Stimulated activated CD4-positive, alpha-beta T cell treated with anti-CD3 and anti-CD28 coated beads, TNF-alpha, amount 100 ng/mL, for 48 hours (primary cell): ENCODE results near the gene RRP1.
A peak's percentile ranks its signal among the peaks of the same experiment; 100 is the strongest.

Experiments
- DNase-seq, 3 donors: peaks; one replicate each; pipeline ENCODE4 v3.0.0-alpha.2; 2020; ENCODE audit warnings: low read depth in 3 of 3

RRP1 gene

DNA sequence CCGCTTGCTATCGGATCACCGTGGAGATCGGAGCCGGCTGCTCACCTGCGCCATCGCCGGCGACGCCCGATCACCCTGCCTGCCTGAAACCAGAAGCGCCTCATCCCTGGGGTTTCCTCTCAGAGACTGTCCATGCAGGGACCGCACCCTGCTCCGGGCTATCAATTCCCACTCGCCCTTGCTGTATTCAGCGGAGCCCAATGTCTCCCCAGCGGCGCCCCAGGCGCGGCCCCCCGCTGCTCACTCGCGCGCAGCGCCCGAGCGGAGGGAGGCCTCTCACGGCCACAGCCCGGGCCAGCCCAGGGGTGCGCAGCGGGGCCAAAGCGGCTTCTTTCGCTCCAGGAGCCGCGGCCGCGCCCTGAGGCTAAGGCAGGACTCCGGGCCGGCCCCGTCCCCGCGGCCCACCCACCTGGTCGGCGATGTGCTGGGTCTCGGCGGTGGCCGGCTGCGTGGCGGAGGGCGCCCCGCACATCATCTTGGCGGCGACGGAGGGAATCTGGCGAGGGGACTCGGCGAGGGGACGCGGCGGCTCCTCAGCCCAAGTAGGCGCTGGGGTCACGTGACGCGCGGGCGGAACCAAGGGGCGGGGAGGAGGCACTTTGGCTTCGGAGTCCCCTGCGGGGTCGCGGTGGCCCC, 13.5 kb upstream of the RRP1 start, which contains the start of gene CSTB:
Gene CSTB, minus strand, starts transcription at position 514 of the 636 bp plus-strand sequence. Its CDS starts 39 bp downstream, at position 475.
- DNase-seq: peak; percentile 55 to 87 (median 65)

DNA sequence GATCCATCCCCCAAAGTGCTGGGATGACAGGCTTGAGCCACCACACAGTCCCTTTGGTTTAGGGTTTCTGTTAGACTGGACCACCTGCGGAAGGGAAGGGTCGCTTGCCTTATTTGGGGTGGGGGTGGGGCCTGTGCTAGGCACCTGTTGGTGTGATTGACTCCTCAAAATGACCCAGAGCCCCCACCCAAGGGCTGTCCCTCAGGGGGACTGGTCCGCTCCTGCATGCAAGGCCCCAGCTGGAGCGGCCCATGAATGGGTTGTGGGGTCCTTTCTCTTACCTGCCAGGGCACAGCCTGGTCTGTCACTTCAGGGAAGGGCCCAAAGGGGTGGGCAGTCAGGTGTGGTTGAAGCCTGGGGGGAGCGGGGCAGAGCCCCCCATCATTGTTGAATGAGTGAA, 11.4 kb upstream of the RRP1 start:
- DNase-seq: no peak

GRCh38 chr21:43778469-43779335, 10.7 kb upstream of the RRP1 start:
- no peak for DNase-seq

DNA sequence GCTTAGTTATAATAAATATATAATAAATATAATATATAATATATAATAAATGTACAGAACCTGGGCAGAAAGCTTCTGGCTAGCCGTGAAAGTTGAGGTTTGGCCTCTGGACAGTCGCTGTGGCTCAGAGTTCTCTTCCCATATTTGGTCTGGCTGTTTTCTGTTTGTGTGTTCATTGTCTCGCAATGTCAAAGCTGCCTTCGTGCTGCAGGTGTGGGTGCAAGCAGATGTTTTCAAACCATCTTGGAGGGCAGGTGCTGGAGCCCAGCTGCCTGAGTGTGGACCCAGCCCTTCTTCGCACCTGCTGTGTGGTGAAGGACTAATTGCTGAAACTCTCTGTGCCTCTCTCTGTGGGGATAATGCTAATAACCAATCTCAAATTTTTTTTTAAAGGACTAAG, 9.7 kb upstream of the RRP1 start:
- DNase-seq: no peak

DNA sequence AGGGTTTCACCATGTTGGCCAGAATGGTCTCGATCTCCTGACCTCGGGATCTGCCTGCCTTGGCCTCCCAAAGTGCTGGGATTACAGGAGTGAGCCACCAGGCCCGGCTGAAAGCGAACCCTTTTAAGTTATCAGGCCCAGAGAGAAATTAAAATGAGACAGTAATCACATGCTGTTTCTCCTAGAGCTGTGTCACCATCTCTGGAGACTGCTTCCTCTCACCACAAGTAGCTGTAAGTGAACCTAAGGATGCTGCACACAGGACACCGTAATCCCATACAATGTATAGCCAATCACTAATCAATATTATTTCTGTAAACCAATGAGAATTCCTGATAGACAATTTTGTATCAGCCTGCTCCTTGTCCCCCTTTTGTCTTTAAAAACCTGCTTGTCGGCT, 7.5 kb upstream of the RRP1 start:
- no peak for DNase-seq

DNA sequence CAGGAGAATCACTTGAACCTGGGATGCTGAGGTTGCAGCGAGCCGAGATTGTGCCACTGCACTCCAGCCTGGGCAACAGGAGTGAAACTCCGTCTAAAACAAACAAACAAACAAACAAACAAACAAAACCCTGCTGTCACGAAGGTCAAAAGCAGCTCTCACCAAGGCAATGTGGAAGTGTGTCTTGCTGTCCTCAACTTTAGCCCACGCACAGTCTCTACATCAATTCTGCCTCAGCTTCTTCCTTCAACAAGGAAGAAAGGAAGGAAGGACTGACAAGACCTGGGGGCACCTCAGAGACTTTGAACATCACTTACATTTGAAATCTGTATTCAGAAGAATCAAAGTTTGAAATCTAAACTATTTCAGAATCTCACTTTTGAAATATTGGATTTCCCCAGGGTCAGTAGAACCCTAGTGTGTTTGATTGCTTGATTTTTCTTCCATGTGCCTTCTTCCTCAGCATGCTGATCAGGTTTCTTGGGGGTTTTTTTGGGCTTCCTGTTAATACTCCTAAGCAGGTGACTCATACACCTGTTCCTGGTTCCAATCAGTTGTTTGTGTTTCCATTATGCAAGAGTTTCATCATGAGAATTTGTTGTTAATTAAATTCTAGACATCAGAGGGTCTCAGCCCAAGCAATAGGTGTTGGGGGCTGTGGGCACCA, 6.8 kb upstream of the RRP1 start:
- no peak for DNase-seq

DNA sequence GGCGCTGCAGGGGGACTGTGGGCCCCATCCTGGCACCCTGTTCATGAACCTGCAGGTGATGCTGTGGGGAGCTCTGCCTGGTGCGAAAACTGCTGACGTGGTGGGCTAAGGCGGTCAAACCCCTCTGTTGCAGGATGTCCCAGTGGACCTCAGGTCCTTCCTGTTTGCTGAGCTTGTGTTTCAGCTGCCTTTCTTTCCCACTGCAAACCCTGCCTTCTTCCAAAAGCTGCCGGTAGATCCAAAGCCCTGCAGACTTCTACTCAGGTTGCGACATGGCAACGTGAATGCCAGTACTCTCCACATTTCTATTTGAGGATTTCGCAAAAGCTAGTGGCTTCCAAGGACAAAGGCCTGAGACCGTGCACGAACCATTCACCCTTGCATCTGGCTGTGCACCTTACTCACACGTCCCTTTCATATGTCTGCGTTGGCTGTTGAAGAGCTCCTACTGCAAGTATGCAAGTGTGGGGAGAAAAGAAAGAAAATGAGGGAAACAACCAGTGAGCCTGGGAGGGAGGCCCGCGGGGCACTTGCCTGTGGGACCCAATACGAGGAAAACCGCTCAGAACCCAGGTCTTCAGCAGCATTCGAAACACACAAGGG, 6.2 kb upstream of the RRP1 start:
- no peak for DNase-seq

DNA sequence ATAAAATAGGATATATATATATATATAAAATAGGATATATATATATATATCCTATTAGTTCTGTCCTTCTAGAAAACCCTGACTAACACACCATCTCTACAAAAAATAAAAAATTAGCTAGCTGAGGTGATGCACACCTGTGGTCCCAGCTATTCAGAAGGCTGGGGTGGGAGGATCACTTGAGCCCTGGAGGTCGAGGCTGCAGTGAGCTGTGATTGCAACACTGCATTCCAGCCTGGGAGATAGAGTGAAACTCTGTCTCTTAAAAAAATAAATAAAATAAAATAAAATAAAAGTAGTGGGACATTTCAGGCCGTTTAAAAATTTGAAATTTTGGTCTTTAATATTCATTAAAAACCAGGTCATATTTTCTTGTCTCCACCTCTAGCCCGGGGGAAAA, 4.2 kb upstream of the RRP1 start:
- DNase-seq: no peak

DNA sequence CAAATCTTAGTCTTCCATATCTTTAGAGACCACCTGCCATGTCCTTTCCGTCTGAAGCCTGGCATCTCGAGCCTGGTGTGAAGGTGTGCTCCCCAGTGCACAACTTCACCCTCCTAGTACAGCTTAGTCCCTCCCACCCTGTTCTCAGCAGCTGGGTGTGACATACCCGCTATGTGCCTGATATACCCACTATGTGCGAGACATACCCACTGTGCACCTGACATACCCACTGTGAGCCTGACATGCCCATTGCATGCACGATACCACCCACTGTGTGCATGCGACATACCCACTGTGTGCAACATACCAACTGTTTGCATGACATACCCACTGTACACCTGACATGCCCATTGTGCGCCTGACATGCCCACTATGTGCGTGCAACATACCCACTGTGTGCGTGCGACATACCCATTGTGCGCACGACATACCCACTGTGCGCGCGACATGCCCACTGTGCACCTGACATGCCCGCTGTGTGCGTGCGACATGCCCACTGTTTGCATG, 3.0 kb upstream of the RRP1 start:
- DNase-seq: no peak

DNA sequence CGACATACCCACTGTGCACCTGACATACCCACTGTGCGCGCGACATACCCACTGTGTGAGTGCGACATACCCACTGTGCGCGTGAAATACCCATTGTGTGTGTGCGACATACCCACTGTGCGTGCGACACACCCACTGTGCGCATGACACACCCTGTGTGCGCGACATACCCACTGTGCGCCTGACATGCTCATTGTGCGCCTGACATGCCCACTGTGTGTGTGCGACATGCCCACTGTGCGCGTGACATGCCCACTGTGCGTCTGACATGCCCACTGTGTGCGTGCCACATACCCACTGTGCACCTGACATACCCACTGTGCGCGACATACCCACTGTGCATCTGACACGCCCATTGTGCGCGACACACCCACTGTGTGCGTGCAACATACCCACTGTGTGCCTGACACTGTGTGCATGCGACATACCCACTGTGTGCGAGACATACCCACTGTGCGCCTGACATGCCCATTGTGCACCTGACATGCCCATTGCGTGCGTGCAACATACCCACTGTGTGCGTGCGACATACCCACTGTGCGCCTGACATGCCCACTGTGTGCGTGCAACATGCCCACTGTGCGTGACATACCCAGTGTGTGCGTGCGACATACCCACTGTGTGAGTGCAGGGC, 2.5 kb upstream of the RRP1 start:
- DNase-seq: no peak

DNA sequence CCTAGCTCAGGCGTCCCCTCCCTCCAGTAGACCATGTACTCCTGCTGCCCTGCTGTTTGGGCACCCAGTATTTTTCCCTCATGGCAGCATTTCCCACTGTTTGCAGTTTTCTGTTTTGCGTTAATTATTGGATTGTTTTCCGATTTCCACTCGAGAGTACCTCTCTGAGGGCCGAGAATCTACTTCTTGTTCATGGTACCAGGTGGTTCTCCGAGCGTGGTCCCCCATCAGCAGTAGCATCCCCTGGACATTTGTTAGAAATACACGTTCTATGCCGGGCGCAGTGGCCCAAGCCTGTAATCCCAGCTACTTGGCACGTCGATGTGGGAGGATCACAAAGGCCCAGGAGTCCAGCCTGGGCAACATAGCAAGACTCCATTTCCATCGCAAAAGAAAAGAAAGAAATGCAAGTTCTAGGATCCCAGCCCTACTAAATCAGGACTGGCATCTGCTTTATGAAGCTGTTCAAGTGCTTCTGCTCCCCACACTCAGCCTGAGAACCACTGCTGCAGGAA, 690 bp downstream of the RRP1 start:
- DNase-seq: no peak

GRCh38 chr21:43792406-43792805, 3.0 kb downstream of the RRP1 start:
- no peak for DNase-seq

DNA sequence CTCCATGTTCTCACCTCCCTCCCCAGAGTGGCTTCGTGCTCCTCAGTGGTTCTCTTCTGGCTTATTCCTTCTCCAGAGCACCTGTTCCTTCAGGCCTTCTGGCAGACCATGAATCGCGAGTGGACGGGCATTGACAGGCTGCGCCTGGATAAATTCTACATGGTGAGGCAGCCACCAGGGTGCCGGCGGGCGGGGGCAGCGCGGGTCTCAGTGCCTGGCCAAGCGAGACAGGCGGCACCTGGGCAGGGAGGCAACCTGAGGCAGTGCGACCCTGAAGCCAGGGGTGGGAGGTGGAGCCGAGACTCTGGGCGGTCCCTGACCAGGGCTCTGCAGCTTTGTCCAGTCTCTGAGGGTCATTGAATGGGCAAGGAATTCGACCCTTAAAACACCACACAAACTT, 3.9 kb downstream of the RRP1 start:
- DNase-seq: no peak

DNA sequence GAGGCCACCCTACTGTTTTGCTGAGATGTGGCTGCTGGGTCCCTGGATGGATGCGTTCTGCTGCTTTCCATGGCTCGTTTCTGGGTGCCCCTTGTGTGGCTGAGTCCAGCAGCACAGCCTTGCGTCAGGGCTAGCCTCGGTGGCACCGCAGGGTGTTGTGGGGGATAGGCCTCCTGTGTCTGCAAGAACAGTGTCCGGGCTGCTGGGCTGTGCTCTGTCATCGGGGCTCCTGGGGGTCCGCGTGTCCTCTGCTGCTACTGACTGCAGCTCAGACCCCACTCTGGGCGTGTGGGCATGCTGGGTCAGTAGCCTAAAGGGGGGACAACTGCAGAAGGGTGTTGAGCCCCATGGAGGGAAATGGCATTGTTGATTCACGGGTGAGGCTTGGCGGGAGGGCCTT, 4.9 kb downstream of the RRP1 start:
- no peak for DNase-seq

DNA sequence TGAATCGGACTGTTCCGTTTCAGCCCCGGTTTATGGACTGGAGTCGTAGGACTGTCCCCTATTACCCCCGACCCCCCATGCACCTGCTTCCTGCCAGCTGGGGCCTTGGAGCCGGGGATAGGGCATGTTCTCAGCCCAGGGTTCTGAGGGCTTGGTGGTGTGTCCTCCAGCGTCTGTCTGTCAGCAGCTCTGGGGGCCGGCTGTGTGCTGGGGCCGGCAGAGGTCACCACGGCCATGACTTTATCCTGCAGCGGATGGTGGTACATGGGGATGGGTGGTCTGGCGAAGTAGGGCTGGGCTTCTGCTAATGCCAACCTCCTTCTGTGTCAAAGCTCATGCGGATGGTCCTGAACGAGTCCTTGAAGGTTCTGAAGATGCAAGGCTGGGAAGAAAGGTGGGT, 5.5 kb downstream of the RRP1 start:
- DNase-seq: no peak

DNA sequence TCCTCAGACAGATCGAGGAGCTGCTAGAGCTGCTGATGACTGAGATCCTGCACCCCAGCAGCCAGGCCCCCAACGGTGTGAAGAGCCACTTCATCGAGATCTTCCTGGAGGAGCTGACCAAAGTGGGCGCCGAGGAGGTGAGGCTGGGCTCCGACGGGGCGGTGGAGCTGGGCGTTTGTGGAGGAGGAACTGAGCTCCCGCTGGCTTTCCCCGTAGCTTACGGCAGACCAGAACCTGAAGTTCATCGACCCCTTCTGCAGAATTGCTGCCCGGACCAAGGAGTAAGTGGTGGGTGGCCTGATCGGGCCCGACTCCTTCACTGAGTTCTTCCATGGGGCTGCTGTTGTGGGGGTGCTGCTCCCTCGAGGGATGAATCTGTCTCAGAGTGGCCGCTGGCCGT, 8.0 kb downstream of the RRP1 start:
- no peak for DNase-seq

- DNase-seq: no peak
These were observed 8.7 kb downstream of the RRP1 start for GRCh38 chr21:43797925-43798715.

GRCh38 chr21:43799301-43799840, 10.0 kb downstream of the RRP1 start:
- no peak for DNase-seq

GRCh38 chr21:43800124-43800523, 10.7 kb downstream of the RRP1 start:
- no peak for DNase-seq

DNA sequence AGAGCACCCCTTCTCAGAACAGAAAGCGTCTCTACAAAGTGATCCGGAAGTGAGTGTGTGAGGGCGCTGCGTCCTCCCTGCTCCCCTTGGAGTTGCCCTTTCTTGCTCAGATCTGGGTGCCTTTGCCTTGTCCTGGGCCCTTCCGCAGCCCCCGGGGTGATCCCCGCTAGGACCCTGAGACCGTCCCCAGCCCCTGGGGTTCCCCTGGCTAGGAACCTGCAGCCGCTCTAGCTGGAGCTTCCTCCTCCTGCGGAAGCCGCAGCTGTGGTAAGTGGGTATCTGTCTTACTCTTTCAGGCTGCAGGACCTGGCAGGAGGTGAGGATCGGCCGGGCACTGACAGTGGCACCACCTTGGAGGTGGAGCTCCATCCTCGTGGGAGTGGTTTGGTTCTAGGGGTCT, 11.2 kb downstream of the RRP1 start:
- no peak for DNase-seq
